ENCODE data around the gene ARHGEF1. TPM values are rescaled to one million over a fixed set of nuclear protein-coding genes. Genes with fewer than 3 reads are reported as not detected.

The ARHGEF1 gene
- total RNA-seq, 1 experiment from 2014 or later, result 163 TPM

- DNase-seq, result no peak
- Mint-ChIP-seq H3K4me1 (ENCODE audit: low read depth, unreplicated experiment) (peaks cover 17% of the 10 kb centered on the region), H3K4me3 (ENCODE audit: low read depth, unreplicated experiment) (no peak overlapping the region), H3K9me3 (ENCODE audit: low read depth, unreplicated experiment) (no peaks in the 10 kb centered on the region), H3K27me3 (ENCODE audit: unreplicated experiment) (peaks cover 16% of the 10 kb centered on the region), H3K36me3 (ENCODE audit: insufficient read depth, unreplicated experiment) (peaks cover 32% of the 10 kb centered on the region), H3K27ac (ENCODE audit: unreplicated experiment) (no peak overlapping the region)
- intact Hi-C loops (cut with micrococcal nuclease; ENCODE audit: unreplicated experiment), result no loop called here
- TF ChIP-seq CTCF (IDR thresholded peaks at IDR 0.05; ENCODE audit: unreplicated experiment), result no peak
- CTCF ChIA-PET, result no interaction called here
- no TSS peak for BruUV-seq (replicated peaks)
Measured at GRCh38 chr19:41880329-41880708, 2.7 kb upstream of the ARHGEF1 start.

GRCh38 chr19:41883463-41883820 lies 458 bp downstream of the ARHGEF1 start:
- peaks cover 47% of the 10 kb centered on the region for H3K4me1 Mint-ChIP-seq (ENCODE audit: low read depth, unreplicated experiment)
- CTCF ChIA-PET, result interaction anchor here (0.7 to 2.8 kb wide), 2 partner anchors 10 to 44 kb away, joined by 4 to 12 read pairs; no protein-coding TSS in a partner anchor
- BruUV-seq (replicated peaks), result no TSS peak

GRCh38 chr19:41883821-41884733 lies 1.1 kb downstream of the ARHGEF1 start:
- Mint-ChIP-seq H3K9me3 (ENCODE audit: low read depth, unreplicated experiment) (no peaks in the 10 kb centered on the region), H3K27me3 (ENCODE audit: unreplicated experiment) (peaks cover 16% of the 10 kb centered on the region), H3K27ac (ENCODE audit: unreplicated experiment) (peak overlapping the region; percentile 73), H3K36me3 (ENCODE audit: insufficient read depth, unreplicated experiment) (peaks cover 50% of the 10 kb centered on the region), H3K4me1 (ENCODE audit: low read depth, unreplicated experiment) (peaks cover 53% of the 10 kb centered on the region), H3K4me3 (ENCODE audit: low read depth, unreplicated experiment) (peak overlapping the region; percentile 73)
- BruUV-seq (replicated peaks), result TSS peak; percentile 26
- CTCF ChIA-PET, result interaction anchor here (0.6 to 2.8 kb wide), 7 partner anchors 11 to 258 kb away, joined by 3 to 12 read pairs (median 4); partner anchors contain the start of gene ZNF574
- intact Hi-C loops (cut with micrococcal nuclease; ENCODE audit: unreplicated experiment), result no loop called here
- no peak for TF ChIP-seq CTCF (IDR thresholded peaks at IDR 0.05; ENCODE audit: unreplicated experiment)
- DNase-seq, result peak; percentile 98

More at GRCh38 chr19:41883463-41883820, 458 bp downstream of the ARHGEF1 start:
- intact Hi-C loops (cut with micrococcal nuclease; ENCODE audit: unreplicated experiment), result no loop called here
- Mint-ChIP-seq H3K27ac (ENCODE audit: unreplicated experiment) (peak overlapping the region; percentile 73), H3K9me3 (ENCODE audit: low read depth, unreplicated experiment) (no peaks in the 10 kb centered on the region), H3K4me3 (ENCODE audit: low read depth, unreplicated experiment) (peak overlapping the region; percentile 73), H3K36me3 (ENCODE audit: insufficient read depth, unreplicated experiment) (peaks cover 50% of the 10 kb centered on the region), H3K27me3 (ENCODE audit: unreplicated experiment) (peaks cover 16% of the 10 kb centered on the region)
- no peak for TF ChIP-seq CTCF (IDR thresholded peaks at IDR 0.05; ENCODE audit: unreplicated experiment)
- no peak for DNase-seq

- no TSS peak for BruUV-seq (replicated peaks)
- TF ChIP-seq CTCF (IDR thresholded peaks at IDR 0.05; ENCODE audit: unreplicated experiment), result no peak
- Mint-ChIP-seq H3K27me3 (ENCODE audit: unreplicated experiment) (peaks cover 11% of the 10 kb centered on the region), H3K27ac (ENCODE audit: unreplicated experiment) (peak overlapping the region; percentile 45), H3K4me1 (ENCODE audit: low read depth, unreplicated experiment) (peaks cover 61% of the 10 kb centered on the region), H3K36me3 (ENCODE audit: insufficient read depth, unreplicated experiment) (peaks cover 59% of the 10 kb centered on the region), H3K4me3 (ENCODE audit: low read depth, unreplicated experiment) (peak overlapping the region; percentile 17), H3K9me3 (ENCODE audit: low read depth, unreplicated experiment) (no peaks in the 10 kb centered on the region)
- intact Hi-C loops (cut with micrococcal nuclease; ENCODE audit: unreplicated experiment), result loop anchor here (2.0 kb wide), 2 partner anchors 18 to 48 kb away; no protein-coding TSS in a partner anchor
- CTCF ChIA-PET, result interaction anchor here (0.6 to 1.5 kb wide), 7 partner anchors 13 to 1006 kb away, joined by 3 to 12 read pairs (median 4); no protein-coding TSS in a partner anchor
- DNase-seq, result no peak
Measured at GRCh38 chr19:41886761-41887710, 4.1 kb downstream of the ARHGEF1 start.
